Hepatic stellate cell (primary cell): ENCODE data around the gene TAS1R1.
A peak's percentile ranks its signal among the peaks of the same experiment; 100 is the strongest.

ENCODE experiments used
- DNase-seq: peaks from one replicate; pipeline ENCODE4 v3.0.0; 2011; ENCODE audit warnings: low spot score

The TAS1R1 gene

DNA sequence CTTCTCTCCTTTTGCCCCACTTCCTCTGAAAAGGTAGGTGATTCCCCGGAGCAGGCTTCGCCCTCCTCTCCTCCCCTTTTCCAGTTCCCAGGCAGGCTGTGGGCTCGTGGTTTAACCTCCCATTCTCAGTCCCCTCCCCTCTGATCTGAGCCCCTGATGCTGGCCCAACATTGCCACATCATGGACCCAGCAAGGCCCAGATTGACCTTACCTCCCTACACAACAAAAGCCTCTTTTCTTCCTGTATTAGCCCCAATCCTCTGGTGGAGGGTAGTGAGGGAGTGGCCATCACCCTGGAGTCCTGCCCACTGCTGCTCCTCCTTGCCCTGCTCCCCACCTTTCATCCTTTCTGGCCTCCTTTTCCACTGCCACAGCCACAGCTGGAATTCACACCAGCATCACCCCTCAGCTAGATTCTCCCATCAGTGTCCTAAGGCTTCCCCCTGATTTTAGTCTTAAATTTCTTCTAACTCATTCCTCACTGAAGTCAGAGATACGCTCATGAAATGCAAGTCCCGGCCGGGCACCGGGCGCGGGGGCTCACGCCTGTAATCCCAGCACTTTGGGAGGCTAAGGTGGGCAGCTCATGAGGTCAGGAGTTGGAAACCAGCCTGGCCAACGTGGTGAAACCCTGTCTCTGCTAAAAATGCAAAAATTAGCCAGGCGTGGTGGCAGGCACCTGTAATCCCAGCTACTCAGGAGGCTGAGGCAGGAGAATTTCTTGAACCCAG, 17.7 kb downstream of the TAS1R1 start:
- no peak for DNase-seq

DNA sequence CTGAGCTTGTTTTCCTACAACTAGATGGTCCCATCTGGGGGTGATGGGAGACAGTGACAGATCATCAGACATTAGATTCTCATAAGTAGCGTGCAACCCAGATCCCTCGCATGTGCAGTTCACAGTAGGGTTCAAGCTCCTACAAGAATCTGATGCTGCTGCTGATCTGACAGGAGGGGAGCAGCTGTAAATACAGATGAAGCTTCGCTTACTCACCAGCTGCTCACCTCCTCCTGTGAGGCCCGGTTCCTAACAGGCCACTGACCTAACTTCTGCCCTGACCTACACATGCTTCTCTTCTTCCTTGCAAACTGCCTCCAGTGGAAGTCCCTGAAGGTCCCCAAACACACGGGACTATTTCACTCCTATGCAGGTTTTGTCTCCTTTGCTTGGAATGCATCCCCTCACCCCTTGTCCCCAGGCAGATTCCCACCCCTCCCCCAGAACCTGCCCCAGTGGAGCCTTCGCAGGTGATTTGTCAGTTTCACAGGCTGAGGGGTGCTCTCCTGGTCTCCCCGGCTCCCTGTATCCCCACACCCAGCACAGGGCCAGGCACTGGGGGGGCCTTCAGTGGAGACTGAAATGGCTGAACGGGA, 19.0 kb downstream of the TAS1R1 start:
- no peak for DNase-seq

DNA sequence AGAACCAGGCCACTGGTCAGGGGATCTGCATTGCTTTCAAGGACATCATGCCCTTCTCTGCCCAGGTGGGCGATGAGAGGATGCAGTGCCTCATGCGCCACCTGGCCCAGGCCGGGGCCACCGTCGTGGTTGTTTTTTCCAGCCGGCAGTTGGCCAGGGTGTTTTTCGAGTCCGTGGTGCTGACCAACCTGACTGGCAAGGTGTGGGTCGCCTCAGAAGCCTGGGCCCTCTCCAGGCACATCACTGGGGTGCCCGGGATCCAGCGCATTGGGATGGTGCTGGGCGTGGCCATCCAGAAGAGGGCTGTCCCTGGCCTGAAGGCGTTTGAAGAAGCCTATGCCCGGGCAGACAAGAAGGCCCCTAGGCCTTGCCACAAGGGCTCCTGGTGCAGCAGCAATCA, 19.7 kb downstream of the TAS1R1 start:
- DNase-seq = no peak

- DNase-seq = peak; percentile 59
Observed at GRCh38 chr1:6577831-6578525, 22.9 kb downstream of the TAS1R1 start.

- no peak for DNase-seq
Observed at GRCh38 chr1:6578624-6579373, 23.7 kb downstream of the TAS1R1 start.

- peak; percentile 100 for DNase-seq
Observed at GRCh38 chr1:6579374-6580118, 24.4 kb downstream of the TAS1R1 start, which contains the start of gene ZBTB48. ZBTB48 (plus strand) TSS chr1:6579994; CDS start chr1:6580610, 616 bp downstream.

- DNase-seq = peak; percentile 30
Observed at GRCh38 chr1:6580119-6580592, 25.0 kb downstream of the TAS1R1 start.

- peak; percentile 68 for DNase-seq
Observed at GRCh38 chr1:6580593-6581409, 25.7 kb downstream of the TAS1R1 start.

- no peak for DNase-seq
Observed at GRCh38 chr1:6581561-6582305, 26.6 kb downstream of the TAS1R1 start.

- no peak for DNase-seq
Observed at GRCh38 chr1:6582370-6582769, 27.3 kb downstream of the TAS1R1 start.

- peak; percentile 40 for DNase-seq
Observed at GRCh38 chr1:6584126-6585080, 29.3 kb downstream of the TAS1R1 start.

DNA sequence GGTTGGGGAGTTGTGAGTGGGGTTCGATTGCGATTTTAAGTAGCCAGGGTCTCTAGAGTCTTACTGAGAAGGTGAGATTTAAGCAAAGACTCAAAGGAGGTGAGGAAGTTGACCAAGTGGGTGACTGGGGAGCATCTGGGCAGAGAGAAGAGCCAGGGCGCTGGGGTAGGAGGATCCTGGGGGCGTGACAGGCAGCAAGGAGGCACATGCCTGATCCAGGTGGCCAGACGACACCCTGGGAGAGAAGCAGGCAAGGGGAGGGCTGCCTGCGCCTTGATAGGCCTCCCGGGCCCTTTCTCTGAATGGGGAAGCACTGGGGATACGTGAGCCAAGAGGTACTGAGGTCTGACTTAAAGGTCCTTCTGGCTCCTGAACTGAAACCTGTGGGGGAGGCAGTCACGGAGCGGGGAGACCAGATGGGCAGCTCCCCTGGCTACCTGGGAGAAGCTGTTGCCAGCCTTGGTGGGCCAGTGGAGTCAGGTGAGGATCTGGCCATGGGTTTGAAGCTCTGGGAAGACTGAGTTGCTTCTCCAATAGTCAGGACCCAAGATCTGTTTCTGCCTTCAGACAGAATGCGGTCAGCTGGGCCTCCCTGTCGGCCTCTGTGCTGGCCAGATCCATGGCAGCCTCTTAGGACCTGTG, 30.1 kb downstream of the TAS1R1 start:
- no peak for DNase-seq

DNA sequence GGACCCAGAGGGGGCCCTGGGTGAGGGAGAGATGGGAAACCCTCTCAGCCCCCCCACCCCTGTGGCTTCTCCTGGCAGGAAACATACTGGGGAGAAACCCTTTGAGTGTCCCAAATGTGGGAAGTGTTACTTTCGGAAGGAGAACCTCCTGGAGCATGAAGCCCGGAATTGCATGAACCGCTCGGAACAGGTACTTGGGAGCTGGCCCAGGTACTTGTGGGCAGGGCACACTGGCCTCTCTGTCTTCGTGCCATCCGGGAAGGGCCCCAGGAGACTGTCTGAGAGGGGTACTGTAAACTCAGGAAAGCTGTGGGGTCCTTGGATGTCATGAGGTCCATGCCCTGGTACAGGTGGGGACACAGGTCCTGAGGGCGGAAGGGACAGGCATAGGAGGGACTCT, 30.7 kb downstream of the TAS1R1 start:
- no peak for DNase-seq

DNA sequence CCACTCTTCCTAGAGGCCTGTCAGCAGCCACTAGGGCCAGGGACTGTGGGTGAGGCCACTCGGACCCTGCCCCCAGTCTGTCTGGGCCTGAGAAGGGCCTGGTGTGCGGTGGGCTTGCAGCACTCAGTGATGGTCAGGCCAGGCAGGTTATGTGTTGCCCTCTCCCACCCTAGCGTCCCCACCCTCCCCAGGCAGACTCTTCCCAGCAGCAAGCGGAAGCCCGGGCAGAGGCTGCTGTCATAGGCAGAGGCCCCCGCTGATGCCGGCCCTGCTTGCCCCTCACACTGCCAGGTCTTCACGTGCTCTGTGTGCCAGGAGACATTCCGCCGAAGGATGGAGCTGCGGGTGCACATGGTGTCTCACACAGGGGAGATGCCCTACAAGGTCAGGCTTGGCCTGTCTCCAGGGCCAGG, 31.3 kb downstream of the TAS1R1 start:
- no peak for DNase-seq

- no peak for DNase-seq
Observed at GRCh38 chr1:6587261-6588005, 32.3 kb downstream of the TAS1R1 start.

DNA sequence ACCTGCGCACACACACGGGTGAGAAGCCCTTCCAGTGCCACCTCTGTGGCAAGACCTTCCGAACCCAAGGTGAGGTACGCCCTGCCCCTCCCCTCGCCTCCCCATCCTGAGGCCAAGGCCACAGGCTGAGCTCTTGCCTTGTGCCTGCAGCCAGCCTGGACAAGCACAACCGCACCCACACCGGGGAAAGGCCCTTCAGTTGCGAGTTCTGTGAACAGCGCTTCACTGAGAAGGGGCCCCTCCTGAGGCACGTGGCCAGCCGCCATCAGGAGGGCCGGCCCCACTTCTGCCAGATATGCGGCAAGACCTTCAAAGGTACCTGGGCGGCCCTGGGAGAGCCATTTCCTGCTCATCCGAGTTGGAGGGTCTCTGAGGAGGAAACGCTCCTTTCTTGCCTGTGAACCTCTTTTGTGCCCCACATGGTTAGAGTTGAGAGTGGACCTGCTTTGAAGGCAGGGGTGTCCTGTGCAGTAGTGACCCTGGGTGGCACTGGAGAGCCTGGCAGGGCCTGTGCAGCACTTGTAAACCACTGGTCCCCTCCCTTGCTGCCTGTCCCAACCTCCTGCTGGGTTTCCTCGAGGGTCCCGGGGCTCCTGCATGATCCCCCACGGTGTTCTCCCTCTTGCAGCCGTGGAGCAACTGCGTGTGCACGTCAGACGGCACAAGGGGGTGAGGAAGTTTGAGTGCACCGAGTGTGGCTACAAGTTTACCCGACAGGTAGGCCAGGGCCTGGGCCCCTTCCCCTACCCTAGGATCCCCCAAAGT, 33.2 kb downstream of the TAS1R1 start:
- no peak for DNase-seq
